Stimulated activated CD8-positive, alpha-beta memory T cell treated with anti-CD3 and anti-CD28 coated beads, Interleukin-12 subunit alpha, Interleukin-12 subunit beta, amount 100 ng/mL, for 4 hours (primary cell): ENCODE data around the gene TTC21A.
"Not testable (repeated sequence)": the region's sequence is repeated elsewhere in the genome, so short reads cannot be mapped to it uniquely, and the experiment has no call there.

Source experiments
- DNase-seq: peaks from one replicate; pipeline ENCODE4 v3.0.0-alpha.2; 2020; ENCODE audit warnings: low read depth

Gene TTC21A

GRCh38 chr3:39154280-39155021 lies 47.0 kb downstream of the TTC21A start:
- DNase-seq = no peak

DNA sequence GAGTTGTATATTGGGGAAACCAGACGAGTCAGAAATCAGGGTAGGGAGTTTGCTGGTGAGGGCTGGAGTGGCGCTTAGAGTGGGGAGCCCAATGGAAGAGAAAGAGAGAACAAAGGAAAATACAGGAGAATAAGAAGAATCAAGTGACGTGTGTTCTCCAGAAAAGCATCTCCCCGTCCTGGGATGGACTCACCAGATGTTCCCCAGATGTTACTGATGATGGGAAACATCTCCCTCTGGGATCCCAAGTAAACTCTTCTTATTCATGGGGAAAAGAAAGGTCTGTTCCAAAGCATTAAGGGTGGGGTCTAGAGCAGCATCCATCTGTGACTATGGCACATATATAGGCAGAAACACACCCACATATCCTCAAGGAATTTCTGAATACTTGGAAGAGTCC lies 48.9 kb downstream of the TTC21A start:
- DNase-seq = no peak

DNA sequence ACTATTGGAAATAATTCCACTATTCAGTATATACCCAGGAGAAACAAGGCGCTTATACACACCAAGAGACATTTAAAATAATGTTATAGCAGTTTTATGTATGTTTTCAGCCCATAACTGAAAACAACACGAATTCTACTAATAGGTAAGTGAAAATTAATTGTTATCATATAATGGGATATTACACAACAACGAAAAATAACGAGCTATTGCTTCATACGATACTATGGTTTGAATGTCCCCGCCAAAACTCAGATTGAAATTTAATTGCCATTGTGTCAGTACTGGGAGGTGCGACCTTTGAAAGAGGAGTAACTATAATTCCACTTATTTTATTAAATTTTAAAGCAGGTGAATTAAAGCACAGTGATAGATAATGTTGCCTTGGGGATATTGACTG lies 49.9 kb downstream of the TTC21A start:
- DNase-seq = no peak

- no peak for DNase-seq
These were observed 50.8 kb downstream of the TTC21A start for GRCh38 chr3:39158148-39158715.

DNA sequence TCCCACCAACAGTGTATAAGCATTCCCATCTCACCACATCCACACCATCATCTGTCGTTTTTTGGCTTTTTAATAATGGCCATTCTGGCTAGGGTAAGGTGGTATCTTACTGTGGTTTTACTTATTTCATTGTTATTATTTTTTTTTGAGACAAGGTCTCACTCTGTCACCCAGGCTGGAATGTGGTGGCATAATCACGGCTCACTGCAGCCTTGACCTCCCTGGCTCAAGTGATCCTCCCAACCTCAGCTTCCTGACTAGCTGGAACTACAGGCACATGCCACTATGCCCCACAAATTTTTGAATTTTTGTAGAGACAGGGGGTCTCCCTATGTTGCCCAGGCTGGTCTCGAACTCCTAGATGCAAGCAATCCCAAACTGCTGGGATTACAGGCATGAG lies 56.9 kb downstream of the TTC21A start:
- no peak for DNase-seq

DNA sequence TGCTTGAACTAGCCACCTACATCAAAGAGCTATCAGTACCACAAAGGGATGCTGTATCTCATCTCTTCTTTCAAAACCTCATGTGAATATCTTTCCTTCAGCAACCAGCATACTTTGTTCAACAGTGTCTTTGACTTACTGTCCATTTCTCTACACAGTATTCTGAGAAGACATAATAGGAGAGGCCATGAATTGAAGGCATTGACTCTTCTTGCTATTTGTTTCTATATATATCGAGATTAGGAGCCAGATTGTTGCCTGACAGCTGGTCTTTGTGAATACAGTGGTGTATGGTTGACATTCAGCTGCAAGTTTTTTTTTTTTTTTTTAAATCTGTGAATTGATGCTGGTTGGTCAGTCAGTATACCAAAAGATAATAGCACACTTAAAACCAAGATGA lies 58.0 kb downstream of the TTC21A start:
- DNase-seq = no peak

- DNase-seq = no peak
These were observed 58.7 kb downstream of the TTC21A start for GRCh38 chr3:39166134-39166710.

- DNase-seq = no peak
These were observed 59.6 kb downstream of the TTC21A start for GRCh38 chr3:39166932-39167532.

GRCh38 chr3:39168156-39168780 lies 60.8 kb downstream of the TTC21A start:
- no peak for DNase-seq

DNA sequence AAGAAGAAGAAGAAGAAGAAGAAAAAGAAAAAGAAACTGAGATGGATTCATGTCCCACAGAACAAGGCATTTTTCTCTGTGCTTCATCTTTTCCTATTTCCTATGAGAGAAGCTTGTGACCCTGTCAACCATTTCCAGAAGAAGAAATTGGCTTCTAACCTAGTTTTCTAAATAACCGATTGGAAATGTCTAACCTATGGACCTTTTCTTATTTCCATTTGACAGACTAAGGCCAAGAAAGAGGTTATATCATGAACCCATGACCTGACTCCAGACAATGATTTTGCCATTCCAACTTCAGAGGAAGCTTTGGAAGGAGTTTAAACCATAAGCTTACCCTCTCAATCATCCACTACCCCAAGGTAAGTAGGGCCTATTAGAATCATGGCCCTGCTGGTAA lies 62.2 kb downstream of the TTC21A start:
- DNase-seq = no peak

GRCh38 chr3:39170461-39170860 lies 63.0 kb downstream of the TTC21A start:
- DNase-seq = no peak

DNA sequence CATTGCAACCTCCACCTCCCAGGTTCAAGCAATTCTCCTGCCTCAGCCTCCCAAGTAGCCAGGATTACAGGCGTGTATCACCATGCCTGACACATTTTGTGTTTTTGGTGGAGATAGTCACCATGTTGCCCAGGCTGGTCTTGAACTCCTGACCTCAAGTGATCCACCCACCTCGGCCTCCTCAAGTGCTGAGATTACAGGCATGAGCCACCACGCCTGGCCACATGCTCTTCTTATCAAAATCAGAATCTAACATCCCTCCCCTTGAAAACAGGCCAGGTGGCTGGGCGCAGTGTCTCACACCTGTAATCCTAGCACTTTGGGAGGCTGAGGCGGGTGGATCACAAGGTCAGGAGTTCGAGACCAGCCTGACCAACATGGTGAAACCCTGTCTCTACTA lies 63.4 kb downstream of the TTC21A start:
- DNase-seq = not testable (repeated sequence)

DNA sequence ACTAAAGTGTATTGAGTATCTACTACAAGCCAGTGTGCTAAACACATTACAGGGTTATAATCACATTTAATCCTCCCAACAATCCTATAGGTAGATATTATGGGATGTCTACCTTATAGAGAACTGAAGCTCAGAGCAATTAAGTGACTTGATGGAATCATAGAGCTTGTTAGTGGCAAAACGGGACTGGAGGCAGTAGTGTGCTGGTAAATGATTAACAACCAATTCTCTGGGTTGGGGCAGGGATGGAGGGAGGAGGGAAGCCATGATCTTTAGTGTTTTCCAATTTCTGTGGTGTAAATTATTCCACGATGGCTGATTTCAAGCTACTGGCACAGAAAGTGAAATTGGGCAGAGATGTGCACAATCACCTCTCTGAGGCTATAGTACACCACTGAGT lies 64.4 kb downstream of the TTC21A start:
- DNase-seq = no peak

DNA sequence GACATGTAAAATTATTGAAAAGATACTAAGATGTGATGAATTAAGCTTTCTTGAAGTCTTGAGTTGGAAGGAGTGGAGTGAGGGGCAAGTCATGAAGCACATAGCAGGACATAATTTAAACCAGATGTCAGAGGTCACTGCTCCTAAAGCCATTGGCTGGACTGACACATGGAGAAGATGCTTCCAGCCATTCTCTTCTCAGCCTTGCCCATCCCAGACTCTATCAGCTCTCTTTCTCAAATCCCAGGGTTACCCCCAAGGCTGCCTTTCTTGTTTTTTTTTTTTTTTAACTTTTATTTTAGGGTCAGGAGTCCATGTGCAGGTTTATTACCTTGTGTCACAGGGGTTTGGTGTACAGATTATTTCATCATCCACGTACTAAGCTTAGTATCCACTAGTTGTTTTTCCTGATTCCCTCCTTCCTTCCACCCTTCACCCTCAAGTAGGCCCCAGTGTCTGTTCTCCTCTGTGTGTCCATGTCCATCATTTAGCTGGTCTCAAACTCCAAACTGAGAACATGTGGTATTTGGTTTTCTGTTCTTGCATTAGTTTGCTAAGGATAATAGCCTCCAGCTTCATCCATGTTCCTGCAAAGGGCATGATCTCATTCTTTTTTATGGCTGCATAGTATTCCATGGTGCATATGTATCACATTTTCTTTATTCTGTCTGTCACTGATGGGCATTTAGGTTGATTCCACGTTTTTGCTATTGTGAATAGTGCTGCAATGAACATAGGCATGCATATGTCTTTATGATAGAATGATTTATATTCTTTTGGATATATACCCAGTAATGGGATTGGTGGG lies 66.0 kb downstream of the TTC21A start:
- DNase-seq = no peak

DNA sequence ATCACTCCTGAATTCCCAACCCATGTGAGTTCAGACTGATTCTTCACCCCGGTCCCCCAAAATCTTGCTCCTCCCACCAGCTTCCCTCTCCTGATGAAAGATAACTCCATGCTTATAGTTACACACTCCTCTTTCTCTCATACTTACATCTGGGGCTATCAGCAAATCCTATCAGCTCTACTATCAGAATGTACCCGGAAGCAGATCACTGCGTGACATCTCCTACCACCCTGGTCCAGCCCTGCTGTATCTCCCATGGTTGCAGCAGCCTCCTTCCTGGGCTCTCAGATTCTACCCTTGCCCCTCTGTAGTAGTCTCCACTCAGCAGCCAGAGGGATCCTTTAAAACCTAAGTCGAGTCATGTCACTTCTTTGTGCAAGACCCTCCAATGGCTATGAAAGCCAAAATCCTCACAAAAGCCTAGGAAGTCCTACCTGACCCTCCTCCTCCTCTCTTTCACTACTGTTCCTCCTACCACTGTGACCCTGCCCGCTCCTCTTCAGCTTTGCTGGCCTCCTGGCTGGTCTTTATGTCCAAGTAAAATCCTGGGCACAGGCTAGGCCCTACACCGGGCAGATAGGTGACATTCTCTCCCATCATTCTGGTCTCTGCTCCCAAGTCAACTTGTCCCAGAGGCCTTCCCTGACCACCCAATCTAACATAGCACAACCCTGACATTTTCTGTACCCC lies 68.7 kb downstream of the TTC21A start:
- DNase-seq = no peak

DNA sequence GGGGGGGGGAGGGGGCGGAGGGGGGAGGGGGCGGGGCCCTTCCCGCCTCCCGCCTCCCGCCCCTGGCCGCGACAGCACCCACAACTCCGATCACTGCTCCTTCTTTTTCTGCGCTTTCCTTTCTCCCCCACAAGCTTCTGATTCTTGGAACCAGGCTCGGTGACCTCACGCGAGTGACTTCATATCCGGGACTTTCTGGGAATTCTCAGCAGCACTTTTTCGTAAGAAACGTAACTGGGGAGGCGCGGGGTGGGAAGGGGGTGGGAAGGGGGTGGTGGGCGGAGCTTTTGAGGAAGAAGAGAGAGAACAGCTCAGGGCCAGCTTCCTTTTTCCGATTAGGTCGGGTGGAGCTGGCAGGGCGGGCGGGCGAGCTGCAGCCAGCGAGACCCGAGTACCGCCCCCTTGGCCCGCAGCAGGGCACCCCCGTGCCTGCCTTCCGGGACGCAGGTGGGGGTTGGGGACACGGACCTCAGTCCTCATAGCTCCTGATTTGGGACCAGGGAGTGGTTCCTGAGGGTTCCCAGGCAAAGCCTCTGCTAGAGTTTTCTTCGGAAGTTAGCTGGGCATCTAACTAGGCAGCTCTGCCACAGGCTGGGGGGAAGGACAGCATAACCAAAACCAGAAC lies 70.3 kb downstream of the TTC21A start:
- DNase-seq = peak; percentile 51

DNA sequence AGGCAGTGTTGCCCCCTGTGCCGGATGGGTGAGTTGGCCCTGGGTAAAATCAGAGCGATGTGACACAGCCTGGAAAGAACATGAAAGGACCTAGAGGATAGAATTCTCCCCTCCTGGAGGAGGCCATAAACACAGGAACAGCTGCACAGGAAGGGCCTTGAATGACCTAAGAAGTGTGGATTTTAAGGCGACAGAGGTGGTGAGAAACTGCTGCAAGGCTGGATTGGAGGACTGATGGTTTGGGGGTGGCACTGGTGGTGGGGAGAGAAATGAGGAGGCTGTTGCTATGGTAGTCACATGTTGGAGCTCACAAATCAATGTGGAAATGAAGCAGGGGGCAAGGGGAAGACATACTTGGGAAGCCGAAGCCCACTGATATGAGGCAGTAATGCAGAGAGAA lies 71.1 kb downstream of the TTC21A start:
- no peak for DNase-seq

GRCh38 chr3:39180183-39180545 lies 72.7 kb downstream of the TTC21A start:
- no peak for DNase-seq

DNA sequence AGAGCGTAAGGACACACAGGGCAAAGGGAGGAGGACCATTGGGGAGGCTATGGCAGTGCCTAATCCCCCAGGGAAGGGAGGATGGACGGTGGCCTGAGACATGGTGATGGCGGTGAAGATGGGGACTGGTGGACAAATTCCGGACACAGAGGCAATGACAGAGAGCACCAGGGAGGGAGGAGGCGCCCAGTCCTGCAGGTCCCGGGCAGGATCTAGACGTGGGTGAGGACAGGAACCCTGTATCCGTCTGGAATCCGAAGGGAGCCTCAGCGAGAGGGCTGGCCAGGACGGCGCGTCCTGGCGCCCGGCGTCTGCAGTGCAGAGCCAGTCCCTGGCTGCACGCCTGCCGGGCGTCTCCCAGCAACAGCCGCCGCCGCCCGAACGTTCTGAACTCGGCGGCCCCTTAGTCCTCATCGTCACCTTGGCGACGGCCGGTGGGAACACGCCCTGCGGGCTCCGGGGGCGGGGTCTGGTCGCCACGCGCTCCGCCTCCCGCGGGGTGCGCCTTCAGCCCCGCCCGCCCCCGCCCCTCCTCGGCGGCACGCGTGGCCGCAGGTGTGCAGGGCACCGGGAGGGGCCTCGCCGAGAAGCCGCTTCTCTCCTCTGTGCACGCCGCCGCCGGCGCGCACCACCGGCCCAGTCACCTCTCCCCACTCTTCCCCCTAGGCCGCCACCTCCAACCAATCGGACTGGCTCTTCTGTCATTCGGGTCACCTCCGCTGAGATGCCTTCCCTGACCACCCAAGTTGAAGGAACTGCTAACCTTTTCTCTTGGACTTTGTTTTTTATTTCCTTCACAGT lies 73.3 kb downstream of the TTC21A start:
- peak; percentile 87 for DNase-seq
